ENCODE results near the gene FADS2.

Gene FADS2

DNA sequence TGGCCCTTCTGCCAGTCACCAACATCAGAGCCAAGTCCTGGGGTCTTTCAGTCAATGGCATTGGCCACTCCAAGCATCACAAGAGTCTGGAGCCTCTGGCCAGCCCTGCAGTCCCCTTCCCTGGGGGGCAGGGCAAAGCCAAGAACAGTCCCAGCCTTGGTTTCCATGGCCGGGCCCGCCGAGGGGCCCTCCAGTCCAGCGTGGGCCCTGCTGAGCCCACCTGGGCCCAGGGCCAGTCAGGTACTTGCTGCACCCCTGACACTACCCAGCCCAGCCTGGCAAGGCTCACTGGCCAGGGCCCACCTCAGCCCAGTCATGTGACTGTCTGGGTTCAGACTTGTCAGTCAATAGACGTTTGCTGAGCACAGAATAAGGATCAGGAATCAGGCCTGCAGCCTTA lies 46.5 kb upstream of the FADS2 start:
- Histone ChIP-seq H3K36me3 (no peaks in the 10 kb centered on the region), H3K9me3 (no peaks in the 10 kb centered on the region), H3K4me3 (ENCODE audit: low read depth, low read length) (no peak overlapping the region), H3K4me1 (no peaks in the 10 kb centered on the region; the same call in 1 of the 2 replicates), H3K27me3 (no peaks in the 10 kb centered on the region)
- TF ChIP-seq, protein P1, sequence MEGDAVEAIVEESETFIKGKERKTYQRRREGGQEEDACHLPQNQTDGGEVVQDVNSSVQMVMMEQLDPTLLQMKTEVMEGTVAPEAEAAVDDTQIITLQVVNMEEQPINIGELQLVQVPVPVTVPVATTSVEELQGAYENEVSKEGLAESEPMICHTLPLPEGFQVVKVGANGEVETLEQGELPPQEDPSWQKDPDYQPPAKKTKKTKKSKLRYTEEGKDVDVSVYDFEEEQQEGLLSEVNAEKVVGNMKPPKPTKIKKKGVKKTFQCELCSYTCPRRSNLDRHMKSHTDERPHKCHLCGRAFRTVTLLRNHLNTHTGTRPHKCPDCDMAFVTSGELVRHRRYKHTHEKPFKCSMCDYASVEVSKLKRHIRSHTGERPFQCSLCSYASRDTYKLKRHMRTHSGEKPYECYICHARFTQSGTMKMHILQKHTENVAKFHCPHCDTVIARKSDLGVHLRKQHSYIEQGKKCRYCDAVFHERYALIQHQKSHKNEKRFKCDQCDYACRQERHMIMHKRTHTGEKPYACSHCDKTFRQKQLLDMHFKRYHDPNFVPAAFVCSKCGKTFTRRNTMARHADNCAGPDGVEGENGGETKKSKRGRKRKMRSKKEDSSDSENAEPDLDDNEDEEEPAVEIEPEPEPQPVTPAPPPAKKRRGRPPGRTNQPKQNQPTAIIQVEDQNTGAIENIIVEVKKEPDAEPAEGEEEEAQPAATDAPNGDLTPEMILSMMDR (IDR thresholded peaks at IDR 0.05; ENCODE audit: low read depth, low read length), result no peak
- no peak for DNase-seq

DNA sequence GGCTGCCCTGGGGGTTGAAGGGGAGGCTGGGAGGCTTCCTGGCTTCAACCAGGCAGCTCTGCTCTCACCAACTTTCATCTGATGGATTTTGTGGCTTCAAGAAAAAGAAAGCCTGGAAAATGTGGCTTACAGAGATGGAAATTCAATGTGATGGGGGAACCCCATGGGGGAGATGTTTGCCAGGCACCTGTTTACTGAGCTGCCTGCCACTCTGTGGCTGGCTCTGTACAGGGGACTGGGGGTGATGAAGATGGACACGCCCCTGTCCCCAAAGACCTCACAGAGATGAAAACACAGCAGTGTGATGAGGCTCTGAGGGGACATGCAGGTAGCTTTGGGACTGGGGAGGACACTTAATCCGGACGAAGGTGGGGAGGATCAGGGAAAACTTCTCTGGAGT lies 45.8 kb upstream of the FADS2 start:
- TF ChIP-seq, protein P1 (IDR thresholded peaks at IDR 0.05; ENCODE audit: low read depth, low read length), result no peak
- no peak for DNase-seq

DNA sequence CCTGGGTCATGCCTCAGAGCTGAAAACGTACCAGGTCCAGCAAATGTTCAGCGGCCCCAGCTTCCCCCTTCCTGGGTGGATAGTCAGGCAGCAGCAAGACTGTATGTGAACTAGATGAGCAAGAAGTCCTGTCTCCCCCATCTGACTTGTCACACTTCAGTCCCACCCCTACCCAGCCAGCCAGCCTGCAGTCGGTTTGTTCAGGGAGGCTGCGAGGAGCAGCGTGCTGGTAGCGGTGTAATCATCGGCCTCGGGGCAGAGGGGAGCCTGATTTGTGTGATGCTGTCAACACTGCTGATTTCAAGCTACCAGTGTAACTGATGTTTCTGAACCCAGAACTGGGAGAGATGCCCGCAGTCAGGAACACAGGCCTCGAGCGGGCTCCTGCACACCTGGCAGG lies 45.3 kb upstream of the FADS2 start:
- no peak for DNase-seq
- H3K36me3 ChIP-seq, result peaks cover 2% of the 10 kb centered on the region; the same call in 1 of the 2 replicates
- H3K4me1 ChIP-seq, result no peaks in the 10 kb centered on the region
- no peaks in the 10 kb centered on the region for H3K27me3 ChIP-seq
- TF ChIP-seq, protein P1 (IDR thresholded peaks at IDR 0.05; ENCODE audit: low read depth, low read length), result no peak
- no peak overlapping the region for H3K4me3 ChIP-seq (ENCODE audit: low read depth, low read length)
- no peaks in the 10 kb centered on the region for H3K9me3 ChIP-seq

More for the DNA sequence above, 45.8 kb upstream of the FADS2 start:
- Histone ChIP-seq H3K4me1 (no peaks in the 10 kb centered on the region), H3K9me3 (no peaks in the 10 kb centered on the region), H3K4me3 (ENCODE audit: low read depth, low read length) (no peak overlapping the region), H3K27me3 (no peaks in the 10 kb centered on the region), H3K36me3 (no peaks in the 10 kb centered on the region)

DNA sequence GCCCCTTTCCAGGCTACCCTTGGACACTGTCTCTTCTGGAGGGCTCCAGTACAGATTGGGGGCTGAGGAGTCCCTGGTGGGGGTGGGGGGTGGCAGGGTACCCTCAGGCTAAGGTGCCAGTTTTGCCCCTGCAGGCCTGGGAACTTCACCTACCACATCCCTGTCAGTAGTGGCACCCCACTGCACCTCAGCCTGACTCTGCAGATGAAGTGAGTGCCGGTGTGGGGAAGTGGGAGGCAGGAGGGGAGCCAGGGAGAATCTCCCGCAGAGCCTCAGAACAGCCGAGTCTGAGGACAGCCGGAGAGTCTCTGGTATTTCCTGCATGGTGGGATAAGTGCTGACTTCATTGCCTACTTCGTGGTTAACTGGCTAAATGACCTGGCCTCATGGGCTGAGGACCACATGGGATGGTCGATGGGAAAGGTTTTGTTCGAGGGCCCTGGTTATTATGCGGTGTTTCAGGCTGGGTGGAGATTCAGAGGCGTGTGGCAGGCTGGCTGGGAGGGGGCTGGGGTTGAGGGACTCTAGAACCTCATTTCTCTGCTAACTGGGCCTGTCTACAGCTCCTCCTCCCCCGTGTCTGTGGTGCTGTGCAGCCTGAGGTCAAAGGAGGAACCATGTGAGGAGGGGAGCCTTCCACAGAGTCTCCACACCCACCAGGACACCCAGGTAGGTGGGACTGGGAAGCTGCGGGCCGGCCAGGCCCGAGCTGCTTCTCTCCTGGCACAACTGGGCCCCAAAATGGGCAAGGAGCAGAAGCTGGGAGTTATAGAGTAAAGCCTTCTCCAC lies 44.2 kb upstream of the FADS2 start:
- no peak overlapping the region for H3K4me3 ChIP-seq (ENCODE audit: low read depth, low read length)
- no peaks in the 10 kb centered on the region for H3K4me1 ChIP-seq
- H3K36me3 ChIP-seq, result peaks cover 5% of the 10 kb centered on the region; the same call in 1 of the 2 replicates
- TF ChIP-seq, protein P1 (IDR thresholded peaks at IDR 0.05; ENCODE audit: low read depth, low read length), result no peak
- no peaks in the 10 kb centered on the region for H3K27me3 ChIP-seq
- H3K9me3 ChIP-seq, result no peaks in the 10 kb centered on the region
- DNase-seq, result no peak

DNA sequence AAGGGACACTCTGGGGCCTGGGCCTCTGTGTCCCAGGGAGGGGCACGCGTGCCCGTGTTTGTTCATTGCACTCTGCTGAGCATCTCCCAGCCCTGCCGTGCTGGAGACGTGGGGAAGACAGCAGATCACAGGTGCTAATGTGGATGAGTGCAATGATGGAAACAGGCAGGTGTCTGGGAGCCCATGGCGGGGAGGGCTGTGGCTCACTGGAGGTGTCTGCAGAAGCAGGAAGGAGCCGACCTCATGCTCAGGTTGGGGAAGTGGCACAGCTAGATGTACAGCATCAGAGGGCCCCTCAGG lies 43.6 kb upstream of the FADS2 start:
- H3K27me3 ChIP-seq, result no peaks in the 10 kb centered on the region
- H3K9me3 ChIP-seq, result no peaks in the 10 kb centered on the region
- no peak for DNase-seq
- no peaks in the 10 kb centered on the region for H3K4me1 ChIP-seq
- TF ChIP-seq, protein P1 (IDR thresholded peaks at IDR 0.05; ENCODE audit: low read depth, low read length), result no peak
- H3K36me3 ChIP-seq, result peaks cover 5% of the 10 kb centered on the region; the same call in 1 of the 2 replicates
- no peak overlapping the region for H3K4me3 ChIP-seq (ENCODE audit: low read depth, low read length)

DNA sequence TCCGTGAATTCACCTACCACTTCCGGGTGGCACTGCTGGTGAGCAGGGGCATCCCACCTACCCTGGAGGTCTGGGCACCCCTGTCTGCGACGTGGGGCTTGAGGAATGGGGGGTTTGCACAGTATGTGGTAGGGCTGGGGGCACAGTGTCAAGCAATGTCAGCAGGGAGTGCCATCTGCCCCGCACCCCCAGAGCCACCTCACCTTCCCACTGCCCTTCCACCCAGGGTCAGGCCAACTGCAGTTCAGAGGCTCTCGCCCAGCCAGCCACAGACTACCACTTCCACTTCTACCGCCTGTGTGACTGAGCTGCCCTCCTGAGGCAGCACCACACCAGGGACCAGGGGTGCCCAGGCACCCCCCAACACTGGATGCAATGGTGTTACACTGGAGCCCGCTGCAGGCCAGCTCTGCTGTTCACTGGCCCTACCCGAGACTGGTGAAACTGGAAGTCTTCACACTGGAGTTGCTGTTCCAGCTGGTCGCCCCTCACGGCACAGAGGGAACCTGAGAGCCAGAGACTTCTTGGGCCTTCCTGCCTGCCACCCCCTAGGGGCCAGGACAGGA lies 42.2 kb upstream of the FADS2 start:
- Histone ChIP-seq H3K9me3 (no peaks in the 10 kb centered on the region), H3K36me3 (peaks cover 5% of the 10 kb centered on the region; the same call in 1 of the 2 replicates), H3K4me1 (no peaks in the 10 kb centered on the region), H3K4me3 (ENCODE audit: low read depth, low read length) (no peak overlapping the region), H3K27me3 (no peaks in the 10 kb centered on the region)
- TF ChIP-seq, protein P1 (IDR thresholded peaks at IDR 0.05; ENCODE audit: low read depth, low read length), result no peak
- DNase-seq, result no peak
